ENCODE data around the gene LCN1.

LCN1 gene

GRCh38 chr9:135559606-135560005 lies 38.4 kb downstream of the LCN1 start:
- H3K4me3 ChIP-seq (ENCODE audit: low read length) = no peak overlapping the region
- no peak for TF ChIP-seq CTCF (conservative IDR thresholded peaks at IDR 0.05; ENCODE audit: low read depth, low read length)
- DNase-seq (ENCODE audit: low read depth) = no peak

DNA sequence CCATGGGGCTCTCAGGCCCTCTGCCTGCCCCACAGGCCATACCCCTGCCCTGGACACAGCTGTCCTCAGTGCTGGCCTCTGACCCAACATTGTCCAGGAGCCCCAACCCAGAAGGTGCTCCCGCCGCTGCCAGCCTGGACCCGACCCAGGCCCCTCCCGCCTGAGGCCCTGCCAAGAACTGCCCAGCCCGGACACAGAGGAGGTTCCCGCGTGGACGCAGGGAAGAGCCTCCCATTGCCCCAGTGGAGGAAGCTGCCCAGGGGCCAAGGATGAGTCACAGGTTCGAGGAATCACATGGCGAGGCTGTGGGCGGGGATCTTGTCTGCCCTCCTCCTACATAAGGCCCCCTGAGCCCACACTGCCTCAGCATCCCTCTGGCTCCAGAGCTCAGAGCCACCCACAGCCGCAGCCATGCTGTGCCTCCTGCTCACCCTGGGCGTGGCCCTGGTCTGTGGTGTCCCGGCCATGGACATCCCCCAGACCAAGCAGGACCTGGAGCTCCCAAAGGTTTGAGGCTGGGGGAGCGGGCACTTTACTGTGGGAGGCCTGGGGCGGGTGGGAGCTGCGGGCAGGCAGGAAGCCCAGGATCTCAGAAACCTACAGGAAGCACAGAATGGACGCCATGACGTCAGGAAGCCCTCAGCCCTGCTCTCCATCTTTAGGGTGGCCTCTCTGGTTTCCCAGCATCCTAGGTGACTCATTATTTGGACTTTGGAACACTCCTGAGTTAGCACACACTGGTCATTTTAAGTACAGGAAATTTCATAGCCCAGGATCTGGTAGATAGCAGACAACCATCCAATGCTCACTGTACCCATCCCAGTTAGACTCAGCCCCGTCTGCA lies 40.4 kb downstream of the LCN1 start, which contains the start of gene PAEP:
PAEP (plus strand) TSS at position 366 of the 844 bp plus-strand sequence.
- no peak for DNase-seq (ENCODE audit: low read depth)
- H3K4me3 ChIP-seq (ENCODE audit: low read length) = no peak within 1 kb of the TSS
- TF ChIP-seq CTCF (conservative IDR thresholded peaks at IDR 0.05; ENCODE audit: low read depth, low read length) = no peak

GRCh38 chr9:135562235-135562745 lies 41.0 kb downstream of the LCN1 start:
- no peak for TF ChIP-seq CTCF (conservative IDR thresholded peaks at IDR 0.05; ENCODE audit: low read depth, low read length)
- no peak for DNase-seq (ENCODE audit: low read depth)
- no peak overlapping the region for H3K4me3 ChIP-seq (ENCODE audit: low read length)

GRCh38 chr9:135563039-135563476 lies 41.8 kb downstream of the LCN1 start:
- no peak for DNase-seq (ENCODE audit: low read depth)
- no peak overlapping the region for H3K4me3 ChIP-seq (ENCODE audit: low read length)
- TF ChIP-seq CTCF (conservative IDR thresholded peaks at IDR 0.05; ENCODE audit: low read depth, low read length) = no peak

GRCh38 chr9:135563858-135564257 lies 42.6 kb downstream of the LCN1 start:
- DNase-seq (ENCODE audit: low read depth) = no peak
- H3K4me3 ChIP-seq (ENCODE audit: low read length) = no peak overlapping the region
- TF ChIP-seq CTCF (conservative IDR thresholded peaks at IDR 0.05; ENCODE audit: low read depth, low read length) = no peak

- H3K4me3 ChIP-seq (ENCODE audit: low read length) = no peak overlapping the region
- TF ChIP-seq CTCF (conservative IDR thresholded peaks at IDR 0.05; ENCODE audit: low read depth, low read length) = no peak
- DNase-seq (ENCODE audit: low read depth) = no peak
These were observed 43.9 kb downstream of the LCN1 start for GRCh38 chr9:135565141-135565628.

GRCh38 chr9:135565636-135566035 lies 44.4 kb downstream of the LCN1 start:
- no peak for TF ChIP-seq CTCF (conservative IDR thresholded peaks at IDR 0.05; ENCODE audit: low read depth, low read length)
- DNase-seq (ENCODE audit: low read depth) = no peak
- no peak overlapping the region for H3K4me3 ChIP-seq (ENCODE audit: low read length)
